ENCODE results near the gene SLC48A1.
A peak's percentile ranks its signal among the peaks of the same experiment; 100 is the strongest.

SLC48A1 gene

GRCh38 chr12:47773062-47773857, at the start of gene SLC48A1:
SLC48A1 (plus strand) TSS chr12:47773238; CDS start chr12:47773305, 67 bp downstream.
- DNase-seq = peak; percentile 44 to 51

DNA sequence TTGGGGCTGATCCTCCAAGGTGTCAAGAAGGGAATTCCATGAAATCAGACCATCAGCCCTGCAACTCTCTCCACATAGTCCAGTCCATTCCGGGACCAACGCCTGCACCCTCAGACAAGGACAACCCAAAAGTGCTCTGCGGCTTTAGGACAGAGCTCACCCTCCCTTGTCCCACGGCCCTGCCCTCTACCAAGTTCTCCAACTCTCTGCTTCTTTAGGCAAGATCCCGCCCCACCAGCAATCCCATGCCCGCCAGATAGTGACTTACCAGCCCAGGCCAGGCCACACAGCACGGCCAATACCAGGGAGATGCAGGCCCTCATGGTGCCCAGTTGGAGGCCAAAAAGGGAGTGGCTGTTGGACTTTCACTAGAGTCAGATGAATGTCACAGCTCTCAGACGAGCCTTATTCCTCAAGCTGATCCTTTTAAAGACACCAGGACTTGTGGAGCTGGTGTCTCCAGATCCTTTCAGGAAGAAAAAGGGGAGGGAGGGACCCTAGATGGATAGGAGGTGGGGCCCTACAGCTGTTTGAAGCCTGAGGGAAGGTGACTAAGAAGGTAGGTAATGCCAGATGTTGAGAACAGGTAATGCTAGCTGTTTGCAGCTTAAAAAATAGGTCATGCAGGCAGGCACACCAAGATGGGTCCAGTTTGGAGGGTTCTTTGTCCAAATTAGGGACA, 47.8 kb upstream of the SLC48A1 start, which contains the start of gene ENDOU:
Gene ENDOU (minus strand): TSS at position 400 of the 682 bp plus-strand sequence. CDS start 77 bp downstream, at position 323.
- DNase-seq = no peak

DNA sequence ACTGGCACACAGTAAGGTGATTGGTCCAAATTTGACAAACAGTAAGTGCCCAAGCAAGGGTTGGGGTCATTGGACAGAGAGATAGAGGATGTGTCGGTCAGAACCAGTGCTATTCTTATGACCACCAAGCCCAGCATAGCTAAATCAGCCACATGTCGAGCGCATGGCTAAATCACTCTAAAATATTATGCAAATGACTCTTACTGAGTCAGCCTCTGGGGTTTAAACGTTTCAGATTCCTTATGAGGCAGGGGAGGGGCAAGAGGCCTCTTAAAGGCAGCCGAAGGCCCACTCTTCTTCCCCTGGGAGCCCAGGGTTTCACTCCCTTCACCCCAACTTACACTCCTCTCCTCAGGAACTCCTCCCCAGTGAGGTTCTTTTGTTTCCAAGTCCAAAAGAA, 47.1 kb upstream of the SLC48A1 start:
- no peak for DNase-seq

DNA sequence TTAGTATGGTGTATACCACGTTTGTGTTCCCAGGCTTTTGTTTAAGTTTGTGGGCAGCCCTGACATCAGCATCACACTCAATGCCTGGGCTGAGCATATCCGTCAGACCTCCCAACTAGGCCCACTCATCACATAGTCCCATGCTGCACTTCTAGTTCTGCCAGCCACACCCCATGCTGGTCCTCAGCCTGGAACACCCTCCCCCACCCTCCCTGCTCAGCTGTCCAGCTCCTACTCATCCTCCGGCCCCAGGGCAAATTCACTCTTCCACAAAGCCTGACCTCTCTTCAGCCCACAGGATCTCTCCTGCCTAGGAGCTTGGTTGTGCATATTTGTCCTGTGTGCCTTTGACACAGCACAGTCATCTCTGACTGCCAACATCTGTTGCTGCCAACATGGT, 43.8 kb upstream of the SLC48A1 start:
- no peak for DNase-seq

DNA sequence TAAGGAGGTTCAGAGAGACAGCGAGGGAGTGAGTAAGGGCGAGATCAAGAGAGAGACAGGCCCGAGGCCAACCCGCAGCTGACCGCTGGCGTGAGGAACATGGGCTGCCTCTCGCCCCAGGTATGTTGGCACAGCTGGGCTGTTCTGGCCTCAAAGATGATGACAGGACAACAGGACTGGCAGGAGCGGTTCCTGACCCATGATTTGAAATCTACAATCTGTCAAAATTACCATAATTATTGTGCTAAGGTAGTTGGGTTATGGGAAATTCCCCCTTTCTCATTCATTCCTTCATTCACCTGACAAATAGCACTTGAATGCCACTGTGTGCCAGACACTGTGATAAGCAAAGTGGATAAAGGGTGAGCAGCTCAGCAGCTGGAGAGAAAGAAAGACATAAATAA, 42.7 kb upstream of the SLC48A1 start:
- DNase-seq = no peak

- no peak for DNase-seq
These were observed 41.3 kb upstream of the SLC48A1 start for GRCh38 chr12:47731723-47732122.

DNA sequence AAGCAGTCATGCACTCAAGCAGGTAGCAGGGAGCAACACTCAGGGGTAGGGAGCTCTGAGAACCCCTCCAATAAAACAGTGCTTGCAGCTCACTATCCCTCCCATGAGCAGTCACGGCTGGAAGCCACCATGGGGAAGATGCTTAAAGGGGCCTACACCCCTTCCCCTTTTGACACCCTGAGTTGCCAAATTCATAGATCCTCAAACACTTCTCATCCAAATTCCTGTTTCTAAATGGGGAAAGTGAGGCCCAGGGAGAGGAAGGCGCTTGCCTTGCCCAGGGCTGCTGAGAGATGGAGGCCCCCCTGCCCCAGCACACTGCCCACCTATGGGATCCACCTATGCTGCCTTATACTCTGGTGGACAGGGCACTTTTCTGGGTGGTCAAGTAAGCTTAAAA, 40.5 kb upstream of the SLC48A1 start:
- no peak for DNase-seq

DNA sequence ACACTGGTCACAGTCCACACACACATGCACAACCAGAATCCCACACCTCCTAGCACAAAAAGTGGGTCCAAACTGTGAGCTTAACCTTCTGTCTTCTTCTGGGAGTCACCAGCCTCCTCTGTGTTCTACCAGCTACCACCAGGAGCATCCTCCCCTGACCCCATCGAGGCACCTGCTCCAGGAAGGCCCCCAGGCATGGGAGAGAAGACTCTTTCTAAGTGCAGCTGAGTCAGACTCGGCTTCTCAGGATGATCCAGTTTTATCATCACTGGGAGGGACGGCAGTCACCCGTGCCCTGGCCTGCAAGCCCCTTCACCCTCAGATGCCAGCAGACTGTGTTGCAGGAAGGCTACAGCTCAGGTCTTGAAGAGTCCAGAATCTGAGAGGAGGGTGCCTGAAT, 39.9 kb upstream of the SLC48A1 start:
- DNase-seq = no peak

DNA sequence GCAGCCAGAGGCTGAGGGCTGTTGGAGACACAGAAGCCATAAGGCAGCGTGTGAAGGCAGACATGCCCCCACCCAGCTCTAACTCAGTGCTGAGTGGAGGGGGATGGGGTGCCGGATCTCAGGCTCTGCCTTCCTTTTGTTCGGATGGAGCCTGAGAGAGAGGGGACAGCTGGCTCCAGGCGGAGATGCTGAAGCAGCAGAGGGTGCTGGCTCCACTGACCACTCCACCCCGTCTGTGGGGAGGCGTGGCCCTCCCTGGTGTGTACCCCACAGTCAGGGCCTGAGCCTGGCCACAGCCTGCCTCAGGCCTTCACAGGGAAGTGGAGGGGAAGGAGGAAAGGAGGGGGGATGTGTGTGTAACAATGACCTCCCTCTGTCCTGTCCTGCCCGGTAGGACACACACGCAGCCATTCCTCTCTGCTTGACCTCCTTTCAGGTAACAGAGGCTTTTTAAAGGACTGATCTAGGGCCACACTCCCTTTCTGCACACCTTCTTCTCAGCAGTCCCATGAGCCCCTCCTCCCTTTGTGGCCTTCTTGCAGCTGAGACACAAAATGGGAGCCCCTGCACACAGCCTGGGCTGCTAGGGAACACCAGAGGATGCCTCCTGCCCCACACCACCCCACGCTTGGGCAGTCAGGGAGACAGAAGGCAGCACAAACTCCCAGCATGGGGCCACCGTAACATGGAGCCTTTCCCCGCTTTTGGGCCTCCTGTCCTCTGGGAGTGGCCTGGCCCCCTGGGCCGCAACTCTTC, 38.1 kb upstream of the SLC48A1 start:
- DNase-seq = peak in 1 of 2 experiments; percentile 77

DNA sequence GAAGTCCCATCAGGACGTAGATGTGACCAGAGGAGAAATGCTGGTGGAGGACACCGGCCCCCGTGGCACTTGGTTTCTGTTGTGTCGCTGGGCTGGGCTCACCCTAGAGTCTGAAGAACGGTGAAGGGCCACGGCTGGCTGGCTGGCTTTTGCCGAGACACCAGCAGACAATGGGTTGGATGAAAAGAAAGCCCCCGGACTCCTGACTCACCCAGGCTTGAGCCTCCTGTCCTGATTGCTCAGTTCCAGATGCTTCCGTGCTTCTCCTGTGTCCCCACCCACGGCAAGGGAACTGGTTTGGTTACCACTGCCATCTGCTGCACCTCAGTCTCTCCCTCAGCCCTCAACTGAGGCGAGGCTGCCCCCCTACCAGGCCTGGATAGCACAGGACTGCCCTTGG, 37.4 kb upstream of the SLC48A1 start:
- no peak for DNase-seq

- no peak for DNase-seq
These were observed 36.8 kb upstream of the SLC48A1 start for GRCh38 chr12:47736216-47736615.

DNA sequence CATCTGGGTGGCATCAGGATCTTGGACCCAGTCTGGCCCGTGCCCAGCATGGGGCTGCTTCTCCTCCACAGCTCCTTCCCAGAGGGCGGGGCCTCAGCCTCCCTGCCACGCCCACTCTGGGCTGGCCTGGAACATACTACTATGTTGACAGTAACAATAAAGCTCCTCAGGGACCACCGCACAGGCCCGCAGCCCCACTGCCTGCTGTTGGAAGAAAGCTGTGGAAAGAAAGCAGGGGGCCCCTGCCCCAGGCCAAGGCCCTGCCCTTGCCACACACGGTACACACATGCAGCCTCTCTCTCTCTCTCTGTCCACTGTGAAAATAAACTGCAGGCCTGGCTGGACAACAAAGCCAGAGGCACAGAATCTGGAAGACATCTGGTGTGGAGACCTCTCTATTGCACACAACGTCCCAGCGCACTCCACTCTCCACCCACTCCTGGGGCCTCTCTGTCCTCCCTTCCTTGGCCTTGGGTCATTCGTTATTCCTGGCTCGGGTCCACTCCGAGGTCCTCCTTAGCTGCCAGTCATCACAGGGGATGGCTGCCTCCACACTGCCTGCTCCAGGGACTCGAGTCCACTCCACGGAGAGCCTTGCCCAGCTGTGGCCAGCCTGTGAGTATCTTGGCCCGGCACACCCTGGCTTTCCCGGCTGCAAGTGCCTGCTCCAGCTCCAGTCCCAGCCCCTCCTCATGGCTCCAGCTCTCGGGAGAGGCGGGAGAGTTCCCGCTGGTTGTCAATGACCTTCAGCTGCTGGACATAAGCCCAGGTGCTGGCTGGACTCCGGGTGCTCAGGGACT, 36.0 kb upstream of the SLC48A1 start:
- DNase-seq = no peak

DNA sequence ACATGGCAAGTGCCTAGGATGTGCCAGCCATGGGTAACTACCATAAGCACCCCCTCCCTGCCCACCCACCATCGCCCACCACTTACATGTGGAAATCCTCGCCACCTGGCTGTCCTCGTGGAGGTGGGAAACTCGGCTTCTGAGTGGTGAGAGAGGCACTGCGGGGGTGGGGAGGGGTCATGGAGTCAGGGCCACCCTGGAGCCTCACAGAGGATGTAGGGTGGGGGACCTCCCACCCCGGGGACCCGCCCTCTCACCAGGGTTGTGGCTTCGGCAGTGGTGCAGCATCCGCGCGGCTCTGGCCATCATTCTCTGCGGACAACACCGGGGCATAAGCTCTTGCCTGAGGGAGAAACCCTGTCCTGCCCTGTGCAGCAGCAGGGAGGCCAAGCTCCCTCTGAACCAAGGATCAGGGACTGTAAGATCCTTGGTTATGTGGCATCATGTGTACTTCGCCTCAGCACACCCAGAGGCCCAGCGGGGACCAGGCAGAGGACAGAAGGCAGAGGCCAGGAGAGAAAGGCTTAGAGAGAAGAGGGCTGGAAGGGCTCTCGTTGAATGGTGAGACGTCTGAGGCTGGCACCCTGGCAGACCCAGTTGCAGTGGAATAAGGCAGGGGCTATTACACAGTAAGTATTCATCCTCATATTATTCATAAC, 35.0 kb upstream of the SLC48A1 start:
- DNase-seq = no peak

- DNase-seq = no peak
These were observed 33.7 kb upstream of the SLC48A1 start for GRCh38 chr12:47739297-47739696.

DNA sequence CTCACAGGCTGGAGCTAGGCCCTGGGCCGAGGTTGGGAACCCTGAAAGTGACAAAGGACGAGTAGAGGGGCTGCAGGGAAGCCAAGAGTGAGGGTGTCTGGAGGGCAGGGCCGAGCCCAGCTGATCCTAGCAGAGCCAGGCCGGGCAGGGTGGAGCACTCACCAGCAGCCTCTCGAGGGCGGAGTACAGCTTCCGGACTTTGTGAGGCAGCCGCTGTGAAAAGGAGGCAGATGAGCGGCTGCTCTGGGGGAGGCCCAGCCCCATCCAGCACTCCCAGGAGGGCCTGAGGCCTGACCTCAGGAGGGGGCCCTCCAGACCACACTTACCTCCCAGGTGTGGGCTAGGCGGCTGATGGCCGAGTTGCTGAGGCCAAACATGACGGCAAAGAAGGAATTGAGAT, 33.1 kb upstream of the SLC48A1 start:
- DNase-seq = no peak

DNA sequence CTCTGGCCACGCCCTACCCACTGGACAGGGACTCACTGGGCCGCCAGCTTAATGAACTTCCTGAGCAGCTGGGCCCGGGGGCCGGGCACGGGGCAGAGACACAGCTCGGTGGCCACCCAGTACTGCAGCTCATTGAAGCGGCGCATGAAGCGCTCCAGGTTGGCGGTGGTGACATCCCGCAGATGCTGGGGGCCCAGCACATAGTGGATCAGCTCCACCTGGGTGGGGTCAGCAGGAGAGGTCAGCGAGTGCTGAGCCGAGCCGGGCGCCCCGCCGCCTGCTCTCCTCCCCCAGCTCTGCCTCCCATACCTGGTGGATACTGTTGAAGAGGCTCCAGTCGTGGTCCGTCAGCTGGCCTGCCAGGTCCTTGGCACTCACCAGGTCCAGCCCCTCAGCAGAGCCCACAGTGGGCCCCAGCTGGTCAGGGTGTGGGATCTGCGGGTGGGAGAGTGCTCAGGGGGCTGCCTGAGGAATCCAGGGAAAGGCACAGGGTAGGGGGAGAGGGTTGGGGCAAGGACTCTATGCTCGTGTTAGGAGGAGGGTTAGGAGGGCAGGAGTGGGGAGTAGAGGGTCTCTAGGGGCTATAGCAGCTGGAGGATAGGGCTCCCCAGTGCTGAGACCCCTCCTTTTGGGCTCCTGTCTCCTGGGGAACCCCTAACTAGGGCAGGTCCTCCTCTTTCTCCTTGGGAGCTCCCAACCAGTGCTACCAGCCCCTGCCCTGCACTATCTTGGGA, 32.3 kb upstream of the SLC48A1 start:
- DNase-seq = no peak

DNA sequence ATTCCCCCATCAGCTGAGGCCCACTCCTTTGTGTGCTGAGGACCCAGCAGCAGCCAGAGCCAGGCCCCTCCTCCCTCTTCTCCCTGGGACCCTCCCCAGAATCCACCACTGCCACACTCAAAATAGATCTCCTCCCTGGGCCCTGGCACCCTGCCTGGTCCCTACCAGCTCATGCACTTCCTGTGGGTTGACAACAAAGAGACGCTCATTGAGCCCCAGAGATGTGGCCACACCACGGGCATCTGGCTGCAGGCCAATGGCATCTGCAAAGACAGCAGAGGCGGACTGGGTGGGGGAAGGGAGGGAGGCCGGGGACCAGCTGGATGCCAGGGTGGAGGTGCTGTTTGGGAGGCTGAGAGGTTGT, 31.7 kb upstream of the SLC48A1 start:
- DNase-seq = peak; percentile 27 to 59

- peak in 1 of 2 experiments; percentile 36 for DNase-seq
These were observed 30.7 kb upstream of the SLC48A1 start for GRCh38 chr12:47742253-47742825.

DNA sequence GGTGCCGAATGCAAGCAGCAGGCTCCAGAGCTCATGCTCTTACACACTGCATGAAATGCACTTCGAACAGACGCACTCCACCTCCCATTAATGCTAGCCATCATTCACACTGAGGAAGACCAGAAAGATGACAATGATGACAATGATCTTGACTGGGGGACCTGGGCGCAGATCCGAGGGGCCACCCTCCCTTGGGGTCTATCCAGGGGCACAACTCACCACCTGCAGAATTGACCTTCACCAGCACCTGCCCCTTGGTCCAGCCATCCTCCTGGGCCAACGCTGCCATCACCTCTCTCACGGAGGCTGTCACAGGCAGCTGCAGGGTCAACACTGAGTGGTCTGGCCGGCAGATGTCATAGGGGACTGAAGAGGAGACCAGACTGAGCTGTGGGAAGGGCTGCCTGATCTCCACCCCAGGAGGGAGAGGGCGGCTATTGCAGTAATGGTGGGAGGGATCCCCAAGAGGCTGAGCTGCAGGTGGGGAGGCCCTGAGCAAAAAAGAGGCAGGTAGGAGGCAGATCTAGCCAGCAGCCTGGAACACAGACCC, 29.7 kb upstream of the SLC48A1 start:
- no peak for DNase-seq

- peak in 1 of 2 experiments; percentile 29 for DNase-seq
These were observed 28.9 kb upstream of the SLC48A1 start for GRCh38 chr12:47744005-47744651.
